SH-SY5Y (cell line): ENCODE results near the gene ABCG2.

Experiments
- GATA2 ChIP-seq: IDR thresholded peaks from 2 replicates; pipeline ENCODE4 v1.6.1; 2011; ENCODE audit warnings: mild to moderate bottlenecking, low read depth, low read length
- GATA3 ChIP-seq: IDR thresholded peaks from 2 replicates; pipeline ENCODE4 v1.6.1; 2011; ENCODE audit warnings: low read depth, mild to moderate bottlenecking, low read length, moderate library complexity

GRCh38 chr4:88147799-88148217 is 10.6 kb downstream of the ABCG2 start:
- TF ChIP-seq GATA2 (no peak), GATA3 (no peak)
